ENCODE data around the gene ZER1.
A peak's percentile ranks its signal among the peaks of the same experiment; 100 is the strongest.
"Not testable (repeated sequence)": the region's sequence is repeated elsewhere in the genome, so short reads cannot be mapped to it uniquely, and the experiment has no call there.

Gene ZER1

GRCh38 chr9:128713941-128714573 is 57.7 kb downstream of the ZER1 start:
- no peak for DNase-seq

- DNase-seq, result no peak
These were observed 58.3 kb downstream of the ZER1 start for GRCh38 chr9:128713411-128713780.

GRCh38 chr9:128712451-128713410 is 59.0 kb downstream of the ZER1 start:
- no peak for DNase-seq

GRCh38 chr9:128707446-128707845 is 64.3 kb downstream of the ZER1 start:
- DNase-seq, result no peak

GRCh38 chr9:128706671-128707381 is 64.9 kb downstream of the ZER1 start:
- no peak for DNase-seq

GRCh38 chr9:128706045-128706444 is 65.7 kb downstream of the ZER1 start:
- DNase-seq, result no peak

- DNase-seq, result no peak
These were observed 66.4 kb downstream of the ZER1 start for GRCh38 chr9:128705051-128705965.

GRCh38 chr9:128704356-128704670 is 67.4 kb downstream of the ZER1 start:
- no peak for DNase-seq

- DNase-seq, result no peak
These were observed 67.9 kb downstream of the ZER1 start for GRCh38 chr9:128703616-128704355.

GRCh38 chr9:128702949-128703615 is 68.6 kb downstream of the ZER1 start:
- no peak for DNase-seq

- peak; percentile 73 for DNase-seq
These were observed 69.2 kb downstream of the ZER1 start, which contains the start of gene PKN3 for GRCh38 chr9:128702445-128702948. TSS of gene PKN3 (plus strand) at chr9:128702503. CDS start at chr9:128702916, 413 bp downstream.

- DNase-seq, result no peak
These were observed 70.4 kb downstream of the ZER1 start for GRCh38 chr9:128701227-128701854.

GRCh38 chr9:128699096-128699795 is 72.5 kb downstream of the ZER1 start:
- DNase-seq, result not testable (repeated sequence)

GRCh38 chr9:128696923-128697707 is 74.6 kb downstream of the ZER1 start:
- DNase-seq, result no peak

- no peak for DNase-seq
These were observed 77.4 kb downstream of the ZER1 start for GRCh38 chr9:128694344-128694743.

GRCh38 chr9:128693738-128694137 is 78.0 kb downstream of the ZER1 start:
- DNase-seq, result not testable (repeated sequence)

- DNase-seq, result no peak
These were observed 81.1 kb downstream of the ZER1 start for GRCh38 chr9:128690684-128691034.

GRCh38 chr9:128689820-128690683 is 81.7 kb downstream of the ZER1 start:
- DNase-seq, result no peak

Measured in NCI-H510A treated with DMSO at 0.1 percent for 48 hours (cell line).